ENCODE measurements around the gene CCDC88C.

GRCh38 chr14:91365552-91365951 lies 52.1 kb downstream of the CCDC88C start:
- TF ChIP-seq EZH2phosphoT487 (IDR thresholded peaks at IDR 0.05) (no peak), CTCF (IDR thresholded peaks at IDR 0.05) (no peak)
